Right renal pelvis (tissue), 4 donors: Measurements from ENCODE around the gene SHTN1. TPM values are rescaled to one million over a fixed set of nuclear protein-coding genes. Genes with fewer than 3 reads are reported as not detected.

ENCODE experiments used
- DNase-seq, 4 donors: peaks; one replicate each; pipeline ENCODE4 v3.0.0-alpha.2; 2013; ENCODE audit warnings: low read depth in 4 of 4, low spot score in 3 of 4, missing footprints in 1 of 4
- polyA plus RNA-seq, 4 donors: library from polyadenylated mRNA; unstranded; fragments of 120-200 nt; gene quantifications; one replicate each; pipeline ENCODE4 v1.2.1, GENCODE V29; 2013; ENCODE audit not compliant: insufficient read length in 4 of 4

Gene SHTN1
- polyA plus RNA-seq, 4 donors, result 19.8 to 27.8 (median 25.0) TPM

GRCh38 chr10:116840389-116841075 lies 164.5 kb downstream of the SHTN1 start:
- DNase-seq, result no peak

GRCh38 chr10:116838143-116838725 lies 166.8 kb downstream of the SHTN1 start:
- no peak for DNase-seq

GRCh38 chr10:116836902-116837523 lies 168.0 kb downstream of the SHTN1 start:
- DNase-seq, result no peak

GRCh38 chr10:116836083-116836482 lies 168.9 kb downstream of the SHTN1 start:
- no peak for DNase-seq

GRCh38 chr10:116835658-116836057 lies 169.3 kb downstream of the SHTN1 start:
- DNase-seq, result no peak

- no peak for DNase-seq
Measured at GRCh38 chr10:116833986-116834985, 170.7 kb downstream of the SHTN1 start.

GRCh38 chr10:116831790-116832189 lies 173.2 kb downstream of the SHTN1 start:
- no peak for DNase-seq

Other genes starting within 250 kb of the SHTN1 start
- gene ENO4, start 155.7 kb downstream of the SHTN1 start, polyA plus RNA-seq, result 1 to 10 TPM; 2.6 to 3.6 (median 2.9) TPM
- gene VAX1, start 133.1 kb upstream of the SHTN1 start, polyA plus RNA-seq, result under 1 TPM in 1 of 4 donors, not detected in 3; 0.01 TPM
- gene KCNK18, start 192.3 kb upstream of the SHTN1 start, polyA plus RNA-seq, result not detected
- gene SLC18A2, start 235.9 kb upstream of the SHTN1 start, polyA plus RNA-seq, result 1 to 10 TPM; 1.1 to 1.6 (median 1.4) TPM